ENCODE measurements around the gene AGAP1. TPM values are rescaled to one million over a fixed set of nuclear protein-coding genes. Genes with fewer than 3 reads are reported as not detected.

The AGAP1 gene
- total RNA-seq, 4 donors from 2014 or later: 23.4 to 46.5 (median 29.3) TPM

GRCh38 chr2:235449568-235449967 lies 44.3 kb upstream of the AGAP1 start:
- no peak for TF ChIP-seq CTCF (IDR thresholded peaks at IDR 0.05)
- no peak for TF ChIP-seq POLR2A (IDR thresholded peaks at IDR 0.05)
- no peaks in the 10 kb centered on the region for H3K9me3 ChIP-seq
- intact Hi-C loops (cut with DNase I): no loop called here
- no peaks in the 10 kb centered on the region for H3K36me3 ChIP-seq
- no peak overlapping the region for H3K27ac ChIP-seq
- WGBS, 2 donors: 62 to 71% methylated on average over 9 of the region's 9 CpGs
- no peak overlapping the region for H3K4me3 ChIP-seq (replicated peaks in 1 of 3)
- H3K27me3 ChIP-seq: no peaks in the 10 kb centered on the region
- no peaks in the 10 kb centered on the region for H3K4me1 ChIP-seq
- DNase-seq: peak in 1 of 2 donors; percentile 18

GRCh38 chr2:235453605-235454151 lies 40.2 kb upstream of the AGAP1 start:
- DNase-seq: no peak
- Histone ChIP-seq H3K4me3 (replicated peaks in 1 of 3) (no peak overlapping the region), H3K36me3 (no peaks in the 10 kb centered on the region), H3K27ac (no peak overlapping the region), H3K9me3 (no peaks in the 10 kb centered on the region), H3K4me1 (peaks cover 0 to 4% of the 10 kb centered on the region in 2 donors), H3K27me3 (no peaks in the 10 kb centered on the region)
- intact Hi-C loops (cut with DNase I): no loop called here
- WGBS, 2 donors: 93 to 100% methylated on average over 2 to 6 of the region's 6 CpGs
- TF ChIP-seq POLR2A (IDR thresholded peaks at IDR 0.05) (no peak), CTCF (IDR thresholded peaks at IDR 0.05) (no peak)

GRCh38 chr2:235458839-235459273 lies 35.0 kb upstream of the AGAP1 start:
- Histone ChIP-seq H3K27ac (peak overlapping the region in 2 of 3 donors; percentile 50 to 51), H3K4me1 (peaks cover 0 to 8% of the 10 kb centered on the region in 2 donors), H3K36me3 (no peaks in the 10 kb centered on the region), H3K4me3 (replicated peaks in 1 of 3) (no peak overlapping the region), H3K27me3 (no peaks in the 10 kb centered on the region), H3K9me3 (no peaks in the 10 kb centered on the region)
- intact Hi-C loops (cut with DNase I): no loop called here
- peak; percentile 92 to 95 for DNase-seq
- TF ChIP-seq CTCF (IDR thresholded peaks at IDR 0.05): no peak
- WGBS, 2 donors: 28 to 39% methylated on average over 7 of the region's 7 CpGs

- WGBS, 2 donors: 87 to 91% methylated on average over 8 of the region's 8 CpGs
- TF ChIP-seq POLR2A (IDR thresholded peaks at IDR 0.05) (no peak), CTCF (IDR thresholded peaks at IDR 0.05) (no peak)
- intact Hi-C loops (cut with DNase I): no loop called here
- DNase-seq: no peak
- Histone ChIP-seq H3K27ac (no peak overlapping the region), H3K4me1 (peaks cover 4 to 12% of the 10 kb centered on the region in 2 donors), H3K36me3 (no peaks in the 10 kb centered on the region), H3K4me3 (replicated peaks in 1 of 3) (no peak overlapping the region), H3K9me3 (no peaks in the 10 kb centered on the region), H3K27me3 (no peaks in the 10 kb centered on the region)
Observed at GRCh38 chr2:235460548-235461047, 33.2 kb upstream of the AGAP1 start.

- Histone ChIP-seq H3K27ac (no peak overlapping the region), H3K4me1 (peaks cover 4 to 12% of the 10 kb centered on the region in 2 donors), H3K9me3 (no peaks in the 10 kb centered on the region), H3K36me3 (no peaks in the 10 kb centered on the region), H3K4me3 (replicated peaks in 1 of 3) (no peak overlapping the region), H3K27me3 (no peaks in the 10 kb centered on the region)
- TF ChIP-seq POLR2A (IDR thresholded peaks at IDR 0.05) (no peak), CTCF (IDR thresholded peaks at IDR 0.05) (no peak)
- intact Hi-C loops (cut with DNase I): no loop called here
- DNase-seq: no peak
- WGBS, 2 donors: 90 to 91% methylated on average over 12 of the region's 12 CpGs
Observed at GRCh38 chr2:235461763-235462414, 32.0 kb upstream of the AGAP1 start.

Measured in thyroid gland (tissue), 4 donors.